GM21723 (cell line): ENCODE data around the gene HSD11B1L.
"Not testable (repeated sequence)": the region's sequence is repeated elsewhere in the genome, so short reads cannot be mapped to it uniquely, and the experiment has no call there.

Experiments
- ATAC-seq: cut with Tn5 transposase; IDR thresholded peaks from one replicate; pipeline ENCODE4 v1.9.1; 2021; ENCODE audit warnings: mild to moderate bottlenecking, moderate library complexity; ENCODE audit not compliant: unreplicated experiment

The HSD11B1L gene

GRCh38 chr19:5686647-5687359, 6.0 kb downstream of the HSD11B1L start:
- peak; percentile 44 for ATAC-seq

GRCh38 chr19:5687360-5688198, 6.8 kb downstream of the HSD11B1L start:
- no peak for ATAC-seq

DNA sequence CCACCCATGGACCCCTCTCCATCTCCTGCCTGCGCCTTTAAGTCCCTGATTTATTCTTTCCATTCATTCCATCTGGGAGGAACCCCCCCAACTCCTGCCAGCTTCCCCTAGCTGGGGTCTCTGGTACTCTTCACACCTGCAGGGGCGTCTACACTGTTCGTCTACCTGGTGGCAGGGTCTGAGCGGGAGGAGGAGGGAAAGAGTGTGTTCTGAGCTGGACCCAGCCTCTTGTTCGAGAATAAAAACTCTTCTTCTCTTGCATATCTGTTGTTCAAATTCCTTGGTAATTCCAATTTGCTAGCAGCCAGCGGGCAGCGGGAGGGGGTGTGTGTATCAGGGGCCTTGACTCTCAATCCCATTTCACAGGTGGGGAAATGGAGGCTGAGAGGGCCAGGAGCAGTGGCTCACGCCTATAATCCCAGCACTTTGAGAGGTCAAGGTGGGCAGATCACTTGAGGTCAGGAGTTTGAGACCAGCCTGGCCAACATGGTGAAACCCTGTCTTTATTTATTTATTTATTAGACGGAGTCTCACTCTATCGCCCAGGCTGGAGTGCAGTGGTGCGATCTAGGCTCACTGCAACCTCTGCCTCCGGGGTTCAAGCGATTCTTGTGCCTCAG, 7.5 kb downstream of the HSD11B1L start:
- not testable (repeated sequence) for ATAC-seq

GRCh38 chr19:5690125-5690954, 9.5 kb downstream of the HSD11B1L start, which contains the start of gene RPL36:
Gene RPL36, plus strand, starts transcription at chr19:5690295. Its CDS starts 213 bp downstream, at chr19:5690508.
- ATAC-seq: peak; percentile 42

DNA sequence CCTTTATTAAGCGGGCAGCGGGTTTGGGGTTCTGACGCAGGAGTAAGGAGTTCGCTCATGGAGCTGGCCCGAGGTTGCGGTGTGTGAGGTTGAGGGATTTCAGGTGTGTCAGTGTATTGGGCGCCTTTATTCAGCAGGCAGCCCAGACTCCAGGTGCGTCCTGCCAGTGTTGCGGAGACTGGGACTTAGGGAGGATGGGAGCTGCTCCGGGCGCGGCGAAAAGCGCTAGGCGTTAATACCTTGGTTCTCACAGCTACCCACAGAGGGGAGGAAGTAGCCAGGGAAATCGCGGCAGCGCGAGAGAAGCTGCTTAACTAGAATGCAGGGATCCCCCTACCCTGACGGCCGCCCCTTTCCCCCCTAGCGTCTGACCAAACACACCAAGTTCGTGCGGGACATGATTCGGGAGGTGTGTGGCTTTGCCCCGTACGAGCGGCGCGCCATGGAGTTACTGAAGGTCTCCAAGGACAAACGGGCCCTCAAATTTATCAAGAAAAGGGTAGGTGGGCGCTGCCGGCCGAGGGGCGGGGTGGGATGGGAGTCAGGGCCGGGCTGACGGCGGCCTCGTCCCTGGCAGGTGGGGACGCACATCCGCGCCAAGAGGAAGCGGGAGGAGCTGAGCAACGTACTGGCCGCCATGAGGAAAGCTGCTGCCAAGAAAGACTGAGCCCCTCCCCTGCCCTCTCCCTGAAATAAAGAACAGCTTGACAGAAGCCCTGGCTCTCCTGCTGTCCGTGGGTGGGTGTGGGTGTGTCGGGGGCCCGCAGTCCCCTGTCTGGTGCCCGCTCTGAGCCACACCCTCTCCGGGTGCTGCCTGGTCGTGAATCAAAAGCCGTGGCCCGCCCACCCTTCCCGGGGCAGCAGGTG, 10.4 kb downstream of the HSD11B1L start:
- no peak for ATAC-seq

- no peak for ATAC-seq
Observed at GRCh38 chr19:5691822-5692722, 11.2 kb downstream of the HSD11B1L start.

- ATAC-seq: no peak
Observed at GRCh38 chr19:5692723-5693194, 11.9 kb downstream of the HSD11B1L start.

GRCh38 chr19:5693195-5694166, 12.7 kb downstream of the HSD11B1L start:
- ATAC-seq: no peak

DNA sequence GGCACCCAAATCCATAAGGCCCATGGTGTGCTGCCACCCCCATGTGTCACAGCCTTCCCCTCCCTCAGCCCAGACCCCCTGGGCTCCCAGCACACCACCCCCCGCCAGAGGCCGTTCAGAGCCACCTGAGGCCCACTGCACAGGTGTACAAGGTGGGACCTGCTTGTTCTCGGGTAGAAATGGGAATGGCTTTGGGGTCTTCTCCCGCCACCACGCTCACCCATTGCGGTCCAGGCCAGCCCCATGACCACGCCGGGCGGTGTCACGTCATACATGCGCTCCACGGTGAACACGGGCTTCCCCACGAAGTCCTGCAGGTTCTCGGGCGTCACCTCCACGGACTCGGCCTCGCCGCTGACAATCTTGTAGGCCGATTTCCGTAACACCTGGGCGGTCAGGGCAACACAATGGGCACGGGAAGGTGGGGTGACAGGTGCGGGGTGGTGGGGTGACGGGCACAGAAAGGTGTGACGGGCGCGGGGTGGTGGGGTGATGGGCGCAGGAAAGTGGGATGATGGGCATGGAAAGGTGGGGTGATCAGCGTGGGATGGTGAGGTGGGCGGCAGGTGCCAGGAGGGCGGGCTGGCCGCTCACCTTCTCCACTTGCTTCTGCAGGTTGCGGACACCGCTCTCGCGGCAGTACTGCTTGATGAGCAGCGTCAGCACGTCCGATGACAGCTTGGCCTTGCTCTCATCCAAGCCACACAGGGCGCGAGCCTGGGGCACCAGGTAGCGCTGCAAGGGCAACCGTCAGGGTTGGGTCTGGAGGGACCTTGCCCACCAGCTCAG, 13.5 kb downstream of the HSD11B1L start:
- ATAC-seq: no peak

- ATAC-seq: no peak
Observed at GRCh38 chr19:5694956-5695648, 14.3 kb downstream of the HSD11B1L start.

DNA sequence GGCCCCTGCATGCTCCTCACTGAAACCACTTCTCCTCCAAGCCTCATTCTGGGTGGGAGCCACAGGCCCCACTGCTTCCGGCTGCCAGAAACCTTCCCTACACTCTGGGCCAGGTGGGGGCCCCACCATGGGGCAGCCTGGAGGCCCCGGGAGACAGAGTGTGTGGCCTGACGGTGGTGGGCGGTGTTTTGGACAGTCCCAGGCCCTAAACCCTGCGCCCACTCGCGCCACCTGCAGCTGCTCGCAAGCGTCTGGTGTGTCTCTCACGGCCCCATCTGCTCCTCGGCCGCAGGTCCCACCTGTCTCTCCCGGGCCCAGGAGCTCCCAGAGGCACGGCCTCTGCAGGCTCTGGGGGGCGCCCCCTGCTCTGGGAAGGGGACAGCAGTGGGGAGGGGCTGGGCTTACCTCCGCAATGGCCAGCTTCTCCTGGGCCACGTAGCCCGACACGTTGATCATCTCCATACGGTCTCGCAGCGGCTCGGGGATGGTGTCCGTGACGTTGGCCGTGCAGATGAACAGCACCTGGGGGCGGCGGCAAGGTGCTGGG, 14.9 kb downstream of the HSD11B1L start:
- ATAC-seq: no peak

- no peak for ATAC-seq
Observed at GRCh38 chr19:5696196-5697021, 15.6 kb downstream of the HSD11B1L start.

DNA sequence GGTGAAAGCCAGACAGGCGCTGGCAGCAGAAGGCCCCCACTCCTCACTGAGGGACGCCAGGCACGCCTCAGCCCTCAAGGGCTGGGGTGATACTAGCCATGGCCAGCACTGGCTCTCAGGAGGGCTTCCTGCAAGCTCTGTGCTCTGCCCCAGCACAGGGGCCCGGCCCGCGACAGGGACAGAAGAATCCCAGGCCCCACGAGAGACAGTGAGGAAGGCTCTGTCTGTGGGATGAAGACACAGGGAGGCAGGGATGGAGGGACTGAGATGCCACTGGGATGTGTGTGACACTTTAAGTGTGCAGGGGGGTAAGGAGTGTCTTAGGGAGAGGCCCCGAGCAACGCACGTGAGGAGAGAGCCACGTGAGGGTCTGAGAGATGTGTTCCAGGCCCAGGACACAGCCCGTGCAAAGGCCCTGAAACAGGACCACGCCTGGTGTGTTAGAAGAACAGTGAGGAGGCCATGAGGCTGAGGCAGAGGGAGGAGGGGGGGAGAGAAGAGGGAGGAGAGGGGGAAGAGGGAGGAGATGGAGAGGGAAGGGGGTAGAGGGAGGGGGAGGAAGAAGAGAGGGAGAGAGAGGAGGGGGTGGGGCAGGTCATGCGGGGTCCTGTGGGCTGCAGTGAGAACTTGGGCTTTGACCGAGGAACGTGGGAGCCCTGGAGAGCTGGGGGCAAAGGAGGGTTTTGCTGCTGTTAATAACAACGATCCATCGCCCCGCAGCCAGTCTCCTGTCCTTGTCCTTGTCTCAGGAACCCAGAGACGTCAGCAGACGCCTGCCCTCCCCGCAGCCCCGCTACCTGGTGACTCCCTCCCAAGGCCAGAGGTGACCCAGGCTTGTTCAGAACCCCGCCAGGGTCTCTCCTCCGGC, 16.4 kb downstream of the HSD11B1L start:
- no peak for ATAC-seq
